Activated T-cell treated with anti-CD3 and anti-CD28 coated beads, Interleukin-2, amount 50 U/mL, for 72 hours (primary cell): ENCODE results near the gene OCRL. TPM values are rescaled to one million over a fixed set of nuclear protein-coding genes. Genes with fewer than 3 reads are reported as not detected.
"Not testable (repeated sequence)": the region's sequence is repeated elsewhere in the genome, so short reads cannot be mapped to it uniquely, and the experiment has no call there.

Source experiments
- ATAC-seq, 2 donors: fragments of 150-1000 bp; cut with Tn5 transposase; replicated peaks in 1 of 2; 2 replicates each; pipeline ENCODE4 v1.10.0; 2021; ENCODE audit warnings: moderate library complexity in 2 of 2, mild to moderate bottlenecking in 1 of 2
- DNase-seq, 2 donors: peaks; one replicate each; pipeline ENCODE4 v3.0.0; 2021 to 2022; ENCODE audit warnings: mixed read lengths in 1 of 2
- H3K27ac Mint-ChIP-seq: one replicate; pipeline ENCODE4 v1.8.0; 2022; ENCODE audit warnings: mild to moderate bottlenecking, moderate library complexity, mixed read lengths
- H3K27me3 Mint-ChIP-seq: one replicate; pipeline ENCODE4 v1.8.0; 2022; ENCODE audit warnings: low read depth, mixed read lengths
- H3K36me3 Mint-ChIP-seq, 2 donors: one replicate each; pipeline ENCODE4 v1.8.0; 2022; ENCODE audit warnings: mixed read lengths in 2 of 2, mild to moderate bottlenecking in 1 of 2; ENCODE audit not compliant: insufficient read depth in 2 of 2
- H3K4me1 Mint-ChIP-seq: one replicate; pipeline ENCODE4 v1.8.0; 2022; ENCODE audit warnings: low read depth, mixed read lengths
- H3K4me3 Mint-ChIP-seq, 2 donors: one replicate each; pipeline ENCODE4 v1.8.0; 2022; ENCODE audit warnings: mild to moderate bottlenecking in 2 of 2, mixed read lengths in 2 of 2, moderate library complexity in 2 of 2
- H3K9me3 Mint-ChIP-seq, 2 donors: one replicate each; pipeline ENCODE4 v1.8.0; 2022; ENCODE audit warnings: mixed read lengths in 2 of 2
- total RNA-seq, 2 donors: library from RNA; stranded (reverse); gene quantifications; one replicate each; pipeline ENCODE4 v1.2.3, GENCODE V29; 2022

Gene OCRL
- total RNA-seq, 2 donors from 2014 or later = 3.1 to 4.7 TPM

DNA sequence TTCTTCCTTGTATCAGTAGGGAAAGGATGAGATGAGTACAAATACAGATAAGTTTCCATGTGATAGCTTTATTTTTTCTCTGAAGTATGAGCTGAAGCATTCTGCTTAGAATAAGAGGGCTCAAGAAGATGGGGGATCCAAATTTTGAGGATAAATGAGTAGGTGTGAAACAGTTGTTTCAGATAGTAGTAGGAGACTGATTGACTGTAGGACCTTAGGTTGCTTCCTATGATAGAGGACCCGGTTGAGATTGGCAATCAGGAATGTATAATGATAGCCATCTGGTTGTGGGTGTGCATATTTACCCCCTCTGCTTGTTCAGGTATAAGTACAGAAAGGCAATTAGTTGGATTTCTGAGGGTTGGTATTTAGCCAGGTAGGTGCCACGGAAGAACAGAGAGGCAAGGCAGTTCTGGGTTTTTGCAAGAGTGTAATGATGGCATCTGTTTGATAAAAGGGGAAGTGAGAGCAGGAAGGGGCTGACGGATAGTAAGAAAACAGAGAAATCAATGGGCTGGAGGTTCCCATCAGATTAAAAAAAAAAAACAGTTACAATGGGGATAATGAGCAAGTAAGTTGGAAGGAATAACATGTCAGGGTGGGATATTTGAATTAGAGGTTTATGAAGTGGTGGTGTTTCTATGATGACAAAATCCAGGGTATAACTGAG lies 13.7 kb downstream of the OCRL start:
- H3K9me3 Mint-ChIP-seq = no peaks in the 10 kb centered on the region
- H3K27ac Mint-ChIP-seq = no peak overlapping the region
- H3K27me3 Mint-ChIP-seq = peaks cover 6% of the 10 kb centered on the region

DNA sequence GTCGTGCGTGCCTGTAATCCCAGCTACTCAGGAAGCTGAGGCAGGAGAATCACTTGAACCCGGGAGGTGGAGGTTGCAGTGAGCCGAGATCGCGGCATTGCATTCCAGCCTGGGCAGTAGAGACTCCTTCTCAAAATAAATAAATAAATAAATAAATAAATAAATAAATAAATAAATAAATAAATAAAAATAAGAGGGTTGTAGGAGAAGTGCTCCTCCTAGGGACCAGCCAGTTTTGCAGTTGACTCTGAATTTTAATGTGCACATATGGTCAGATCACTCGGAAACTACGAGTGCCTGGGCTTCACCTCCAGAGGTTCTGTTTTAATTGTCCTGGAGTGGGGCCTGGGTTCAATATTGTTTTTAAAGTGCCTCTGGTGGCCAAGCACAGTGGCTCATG lies 14.8 kb downstream of the OCRL start:
- H3K27me3 Mint-ChIP-seq, ATAC-seq, H3K4me1 Mint-ChIP-seq, H3K36me3 Mint-ChIP-seq, H3K27ac Mint-ChIP-seq, H3K9me3 Mint-ChIP-seq, H3K4me3 Mint-ChIP-seq, DNase-seq: not testable (repeated sequence)

More for the DNA sequence above, 13.7 kb downstream of the OCRL start:
- Mint-ChIP-seq H3K4me1 (no peaks in the 10 kb centered on the region), H3K4me3 (no peak overlapping the region), H3K36me3 (peaks cover 0 to 2% of the 10 kb centered on the region in 2 donors)
- no peak for DNase-seq
- ATAC-seq = no peak

DNA sequence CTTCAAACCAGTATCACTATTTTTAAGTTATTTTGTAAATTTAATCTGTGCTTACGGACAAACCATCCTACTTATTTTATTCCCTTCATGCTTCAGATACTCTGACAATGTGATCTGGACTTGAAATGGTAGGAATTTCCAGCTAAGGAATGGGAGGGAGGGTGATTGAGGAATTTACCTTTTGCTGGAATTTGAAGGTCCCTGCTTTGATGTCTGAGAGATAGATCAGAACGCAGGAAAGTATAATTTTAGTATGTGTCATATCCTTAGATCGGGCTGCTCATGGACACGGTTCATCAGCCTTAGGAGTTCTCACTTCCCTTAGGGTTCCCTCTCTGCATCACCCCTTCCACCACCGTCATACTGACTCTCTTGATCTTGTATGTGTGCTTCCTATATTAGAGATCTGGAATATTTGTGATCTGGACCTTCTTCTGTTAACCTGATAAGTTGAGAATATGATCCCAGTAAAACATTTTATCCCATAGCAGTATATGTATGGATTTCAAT lies 16.8 kb downstream of the OCRL start:
- no peaks in the 10 kb centered on the region for H3K4me1 Mint-ChIP-seq
- H3K4me3 Mint-ChIP-seq = no peak overlapping the region
- no peaks in the 10 kb centered on the region for H3K27me3 Mint-ChIP-seq
- H3K27ac Mint-ChIP-seq = no peak overlapping the region
- no peaks in the 10 kb centered on the region for H3K9me3 Mint-ChIP-seq
- ATAC-seq (no peak), DNase-seq (no peak)
- H3K36me3 Mint-ChIP-seq = no peaks in the 10 kb centered on the region

DNA sequence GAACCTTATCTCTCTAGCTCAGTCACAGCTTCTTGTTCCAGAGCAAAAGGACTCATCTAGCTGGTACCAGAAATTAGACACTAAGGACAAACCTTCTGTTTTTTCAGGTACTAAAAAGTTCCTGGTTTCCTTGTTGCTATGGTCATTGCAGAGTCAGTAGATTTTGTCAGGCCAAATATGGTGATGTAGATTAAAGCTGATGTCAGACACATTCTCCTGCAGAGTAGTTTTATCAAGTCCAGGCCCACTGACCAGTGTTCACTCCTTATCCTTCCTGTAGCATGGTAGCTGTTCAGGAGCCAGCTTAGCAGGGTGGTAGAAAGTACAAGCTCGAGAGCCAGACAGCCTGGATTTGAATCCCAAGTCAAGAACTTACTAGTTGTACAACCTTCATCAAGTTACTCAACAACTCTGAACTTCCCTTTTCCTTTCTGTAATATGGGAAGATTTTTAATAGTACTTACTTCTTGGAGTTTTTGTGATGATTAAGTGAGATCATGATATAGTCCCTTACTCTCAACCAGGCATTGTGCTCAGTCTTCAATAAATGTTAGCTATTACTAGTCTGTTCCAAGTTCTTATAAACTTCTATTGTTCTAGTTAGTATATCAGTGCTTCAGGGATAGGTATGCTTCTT lies 17.9 kb downstream of the OCRL start:
- ATAC-seq (no peak), DNase-seq (no peak)
- Mint-ChIP-seq H3K4me3 (no peak overlapping the region), H3K36me3 (peaks cover 4 to 5% of the 10 kb centered on the region in 2 donors), H3K9me3 (no peaks in the 10 kb centered on the region), H3K4me1 (no peaks in the 10 kb centered on the region), H3K27ac (no peak overlapping the region), H3K27me3 (no peaks in the 10 kb centered on the region)

DNA sequence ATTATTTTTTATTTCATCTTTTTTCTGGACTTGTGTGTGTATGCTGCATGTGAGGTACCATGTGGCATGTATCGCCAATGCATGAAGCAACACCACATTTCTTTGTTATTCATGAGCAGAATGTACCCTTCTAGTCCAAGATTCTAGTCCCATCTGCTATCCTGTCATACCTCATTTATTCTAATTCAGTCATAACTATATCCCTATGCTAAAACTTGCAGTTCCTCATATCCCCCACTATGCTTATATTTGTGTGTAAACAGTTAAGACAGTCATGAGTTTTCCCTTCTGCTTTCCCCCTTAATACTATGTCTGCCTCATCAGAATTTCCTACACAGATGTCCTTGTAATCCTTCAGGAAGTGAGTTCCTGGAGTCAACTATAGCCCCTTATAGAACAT lies 19.7 kb downstream of the OCRL start:
- Mint-ChIP-seq H3K36me3 (peaks cover 4 to 7% of the 10 kb centered on the region in 2 donors), H3K27me3 (no peaks in the 10 kb centered on the region)

DNA sequence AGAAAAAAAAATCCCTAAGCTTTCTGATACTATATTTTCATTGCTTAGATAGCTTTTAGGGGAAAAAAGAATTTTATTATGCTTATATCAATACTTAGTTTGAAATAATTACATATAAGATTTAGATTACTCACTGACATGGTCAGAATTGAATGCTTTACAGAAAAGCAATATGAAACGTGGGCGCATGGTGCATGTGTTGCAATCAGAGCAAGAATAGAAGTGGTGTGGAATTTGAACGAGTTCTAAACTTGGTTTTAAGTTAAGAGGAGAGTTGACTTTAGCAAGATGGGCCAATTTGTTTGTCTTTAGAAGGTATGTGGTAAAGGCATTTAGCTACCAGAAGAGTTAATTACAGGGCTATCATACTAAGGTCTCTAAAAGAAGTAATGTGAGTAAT lies 21.4 kb downstream of the OCRL start:
- Mint-ChIP-seq H3K4me3 (no peak overlapping the region), H3K36me3 (peaks cover 4 to 11% of the 10 kb centered on the region in 2 donors), H3K4me1 (peaks cover 7% of the 10 kb centered on the region), H3K9me3 (no peaks in the 10 kb centered on the region), H3K27ac (no peak overlapping the region), H3K27me3 (no peaks in the 10 kb centered on the region)
- DNase-seq (no peak), ATAC-seq (no peak)

More for the DNA sequence above, 19.7 kb downstream of the OCRL start:
- no peaks in the 10 kb centered on the region for H3K4me1 Mint-ChIP-seq
- H3K9me3 Mint-ChIP-seq = no peaks in the 10 kb centered on the region
- ATAC-seq = no peak
- H3K27ac Mint-ChIP-seq = no peak overlapping the region
- no peak for DNase-seq
- H3K4me3 Mint-ChIP-seq = no peak overlapping the region

DNA sequence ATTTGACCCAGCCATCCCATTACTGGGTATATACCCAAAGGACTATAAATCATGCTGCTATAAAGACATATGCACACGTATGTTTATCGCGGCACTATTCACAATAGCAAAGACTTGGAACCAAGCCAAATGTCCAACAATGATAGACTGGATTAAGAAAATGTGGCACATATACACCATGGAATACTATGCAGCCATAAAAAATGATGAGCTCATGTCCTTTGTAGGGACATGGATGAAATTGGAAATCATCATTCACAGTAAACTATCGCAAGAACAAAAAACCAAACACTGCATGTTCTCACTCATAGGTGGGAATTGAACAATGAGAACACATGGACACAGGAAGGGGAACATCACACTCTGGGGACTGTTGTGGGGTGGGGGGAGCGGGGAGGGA lies 24.3 kb downstream of the OCRL start:
- H3K4me1 Mint-ChIP-seq, H3K27ac Mint-ChIP-seq, ATAC-seq, H3K9me3 Mint-ChIP-seq, DNase-seq, H3K27me3 Mint-ChIP-seq, H3K4me3 Mint-ChIP-seq: not testable (repeated sequence)
- H3K36me3 Mint-ChIP-seq = peaks cover 4 to 12% of the 10 kb centered on the region in 2 donors

DNA sequence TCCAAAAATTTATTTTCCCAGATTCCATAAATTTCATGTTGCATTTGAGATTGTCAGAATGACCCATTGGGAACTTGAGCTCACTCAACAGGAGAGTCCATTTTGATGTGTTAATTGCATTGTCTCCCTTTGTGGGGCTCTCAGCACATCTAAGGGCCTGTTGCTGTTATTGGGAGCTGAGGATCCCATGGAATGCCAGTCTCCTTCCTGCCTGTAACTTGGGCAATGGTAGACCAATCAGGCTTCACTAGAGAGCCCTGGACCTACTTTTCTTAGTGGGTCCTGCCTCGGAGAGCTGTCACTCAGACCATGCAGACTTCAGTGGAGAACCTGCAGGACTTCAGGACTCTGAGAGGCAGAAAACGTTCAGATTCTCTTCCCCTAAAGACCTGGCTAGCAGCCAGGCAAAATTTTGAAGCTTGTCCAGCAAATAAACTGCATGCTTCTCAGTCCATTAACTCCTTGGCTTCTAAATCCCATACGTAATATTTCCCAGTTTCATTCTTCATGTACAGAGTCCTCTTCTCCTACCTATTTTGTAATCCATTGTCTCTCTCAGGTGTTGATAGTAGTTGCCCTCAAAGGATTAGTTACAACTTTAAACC lies 25.1 kb downstream of the OCRL start:
- no peak for ATAC-seq
- no peak overlapping the region for H3K4me3 Mint-ChIP-seq
- DNase-seq = no peak
- H3K9me3 Mint-ChIP-seq = no peaks in the 10 kb centered on the region
- no peaks in the 10 kb centered on the region for H3K27me3 Mint-ChIP-seq
- no peak overlapping the region for H3K27ac Mint-ChIP-seq
- peaks cover 7% of the 10 kb centered on the region for H3K4me1 Mint-ChIP-seq
- peaks cover 4 to 14% of the 10 kb centered on the region in 2 donors for H3K36me3 Mint-ChIP-seq

DNA sequence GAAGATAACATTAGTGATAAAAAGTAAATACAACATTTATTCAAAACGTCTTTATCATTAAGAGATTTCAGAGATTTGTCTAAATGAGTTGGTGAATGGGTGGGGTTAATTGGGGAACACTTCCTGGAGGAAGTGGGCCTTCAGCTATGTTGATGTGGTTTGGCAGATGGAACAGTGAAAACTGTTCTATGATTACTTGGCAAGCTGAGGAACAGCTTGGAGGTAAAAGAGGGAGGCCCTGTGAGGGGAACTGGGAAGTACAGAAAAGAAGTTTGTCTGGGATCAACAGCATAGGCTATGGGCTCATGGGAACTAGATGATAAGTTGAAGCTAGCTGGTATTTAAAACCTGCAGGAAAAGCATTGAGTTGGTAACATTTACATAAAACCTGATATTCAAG lies 26.0 kb downstream of the OCRL start:
- peaks cover 4 to 14% of the 10 kb centered on the region in 2 donors for H3K36me3 Mint-ChIP-seq
- H3K9me3 Mint-ChIP-seq = no peaks in the 10 kb centered on the region
- DNase-seq = no peak
- H3K4me1 Mint-ChIP-seq = peaks cover 7% of the 10 kb centered on the region
- no peaks in the 10 kb centered on the region for H3K27me3 Mint-ChIP-seq
- H3K27ac Mint-ChIP-seq = no peak overlapping the region
- ATAC-seq = no peak
- H3K4me3 Mint-ChIP-seq = no peak overlapping the region

DNA sequence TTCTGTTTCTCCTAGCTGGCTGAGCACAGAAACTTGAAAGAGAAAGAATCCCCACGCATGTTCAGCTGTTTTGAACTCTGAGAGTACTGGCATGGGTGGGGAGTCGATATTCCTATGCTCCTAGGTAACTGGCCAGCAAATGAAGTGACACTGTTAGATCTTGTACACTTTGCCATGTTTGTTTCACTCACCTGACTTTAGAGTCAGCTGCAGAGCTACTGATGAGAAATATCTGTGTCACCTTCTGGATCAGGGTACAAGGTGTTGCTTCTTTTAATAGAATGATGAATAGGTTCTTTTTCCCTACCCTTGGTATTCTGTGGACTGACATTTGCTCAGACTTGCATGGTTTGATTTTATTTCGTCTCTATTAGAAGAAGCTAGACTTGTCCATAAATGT lies 28.3 kb downstream of the OCRL start:
- ATAC-seq = no peak
- no peak for DNase-seq
- H3K9me3 Mint-ChIP-seq = no peaks in the 10 kb centered on the region
- H3K4me3 Mint-ChIP-seq = no peak overlapping the region
- H3K36me3 Mint-ChIP-seq = peaks cover 0 to 10% of the 10 kb centered on the region in 2 donors
- H3K27ac Mint-ChIP-seq = no peak overlapping the region
- H3K4me1 Mint-ChIP-seq = peaks cover 7% of the 10 kb centered on the region
- H3K27me3 Mint-ChIP-seq = peaks cover 4% of the 10 kb centered on the region

DNA sequence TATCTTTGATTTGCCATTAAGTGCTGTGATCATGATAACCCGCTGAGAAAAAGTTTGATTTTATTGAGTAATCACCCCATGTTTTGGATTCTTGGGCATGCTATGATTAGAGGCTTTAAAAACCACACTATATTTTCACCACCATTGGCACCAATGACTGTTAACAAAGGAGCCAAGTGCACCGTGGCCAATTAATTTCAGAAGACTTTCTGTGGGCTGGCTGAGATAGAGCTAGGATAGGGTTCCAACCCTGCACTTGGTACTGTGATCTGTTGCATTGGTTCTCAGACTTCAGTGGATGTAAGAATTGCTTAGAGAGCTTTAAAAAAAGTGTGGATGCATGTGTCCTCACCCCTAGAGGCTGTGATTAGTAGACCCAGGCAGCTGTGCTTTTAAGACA lies 32.4 kb downstream of the OCRL start:
- no peak for DNase-seq
- Mint-ChIP-seq H3K27me3 (peaks cover 23% of the 10 kb centered on the region), H3K9me3 (no peaks in the 10 kb centered on the region), H3K27ac (no peak overlapping the region), H3K36me3 (peaks cover 0 to 3% of the 10 kb centered on the region in 2 donors), H3K4me1 (no peaks in the 10 kb centered on the region), H3K4me3 (no peak overlapping the region)
- no peak for ATAC-seq

DNA sequence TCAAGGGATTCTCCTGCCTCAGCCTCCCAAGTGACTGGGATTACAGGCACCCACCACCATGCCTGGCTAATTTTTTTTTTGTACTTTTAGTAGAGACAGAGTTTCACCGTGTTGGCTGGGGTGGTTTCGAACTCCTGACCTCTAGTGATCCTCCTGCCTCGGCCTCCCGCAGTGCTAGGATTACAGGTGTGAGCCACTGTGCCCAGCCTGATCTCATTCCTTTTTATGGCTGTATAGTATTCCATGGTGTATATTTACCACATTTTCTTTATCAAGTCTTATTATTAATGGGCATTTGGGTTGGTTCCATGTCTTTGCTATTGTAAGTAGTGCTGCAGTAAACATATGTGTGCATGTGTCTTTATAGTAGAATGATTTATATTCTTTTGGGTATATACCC lies 33.6 kb downstream of the OCRL start:
- not testable (repeated sequence) for H3K4me3 Mint-ChIP-seq, H3K4me1 Mint-ChIP-seq, H3K9me3 Mint-ChIP-seq, H3K36me3 Mint-ChIP-seq, DNase-seq, H3K27ac Mint-ChIP-seq, ATAC-seq
- H3K27me3 Mint-ChIP-seq = peaks cover 23% of the 10 kb centered on the region

DNA sequence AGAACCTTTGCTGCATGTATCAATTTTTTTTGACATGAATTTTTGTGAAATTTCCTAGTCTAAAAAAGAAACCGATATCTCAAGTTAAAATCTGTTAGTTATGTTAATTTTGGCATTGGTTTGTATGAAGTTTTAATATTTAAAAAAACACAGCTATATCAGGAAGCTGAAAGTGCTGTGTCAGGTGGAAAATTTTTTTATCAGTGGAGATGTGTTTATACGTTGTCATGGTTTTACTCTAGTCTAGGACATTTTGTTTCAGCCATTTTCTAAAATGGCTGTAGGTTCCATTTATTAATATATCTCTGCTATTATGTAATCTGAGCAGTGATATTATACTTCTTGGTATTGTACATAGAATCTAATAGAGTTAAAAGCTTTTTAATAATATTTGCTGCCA lies 34.2 kb downstream of the OCRL start:
- peaks cover 23% of the 10 kb centered on the region for H3K27me3 Mint-ChIP-seq
- H3K36me3 Mint-ChIP-seq = peaks cover 0 to 3% of the 10 kb centered on the region in 2 donors
- ATAC-seq = no peak
- H3K9me3 Mint-ChIP-seq = no peaks in the 10 kb centered on the region
- H3K27ac Mint-ChIP-seq = no peak overlapping the region
- no peak overlapping the region for H3K4me3 Mint-ChIP-seq
- H3K4me1 Mint-ChIP-seq = no peaks in the 10 kb centered on the region
- no peak for DNase-seq
